SU-DHL-6 (cell line): ENCODE measurements around the gene ZHX3.

Experiments used
- H2AFZ ChIP-seq: fragments of 200-600 bp; sonication (generic); 2 replicates; pipeline ENCODE4 v1.6.1; 2014; ENCODE audit warnings: low read depth, mild to moderate bottlenecking, moderate library complexity, mixed read lengths, antibody characterized with exemption, low read length; ENCODE audit not compliant: severe bottlenecking
- H3F3A ChIP-seq: fragments of 200-600 bp; shearing (Covaris generic); 2 replicates; pipeline ENCODE4 v1.6.0; 2016; ENCODE audit warnings: antibody characterized with exemption, mild to moderate bottlenecking; ENCODE audit not compliant: insufficient read depth
- H3K27ac ChIP-seq: fragments of 200-600 bp; sonication (generic); 2 replicates; pipeline ENCODE4 v1.5.1; 2016; ENCODE audit warnings: low read depth, mild to moderate bottlenecking, low read length, moderate library complexity, mixed read lengths
- H3K27me3 ChIP-seq: fragments of 200-600 bp; sonication (generic), shearing (Covaris generic); 2 replicates; pipeline ENCODE4 v1.6.0; 2014; ENCODE audit warnings: mild to moderate bottlenecking, low read length
- H3K36me3 ChIP-seq: fragments of 200-600 bp; sonication (generic); 2 replicates; pipeline ENCODE4 v1.6.1; 2014; ENCODE audit warnings: mild to moderate bottlenecking, low read length, mixed read lengths
- H3K4me2 ChIP-seq: fragments of 300-600, 200-600 bp; shearing (Covaris generic), sonication (generic); 2 replicates; pipeline ENCODE4 v1.6.0; 2014; ENCODE audit warnings: low read length, low read depth, mild to moderate bottlenecking; ENCODE audit not compliant: poor library complexity, severe bottlenecking
- H3K4me3 ChIP-seq: fragments of 200-600 bp; sonication (generic); 2 replicates; pipeline ENCODE4 v1.5.1; 2014; ENCODE audit warnings: antibody characterized with exemption, low read length, mild to moderate bottlenecking, mixed read lengths; ENCODE audit not compliant: insufficient read depth, poor library complexity, severe bottlenecking
- H3K79me2 ChIP-seq: fragments of 200-600 bp; sonication (generic); 2 replicates; pipeline ENCODE4 v1.6.1; 2014; ENCODE audit warnings: mild to moderate bottlenecking, low read length, moderate library complexity; ENCODE audit not compliant: insufficient read depth
- H3K9ac ChIP-seq: fragments of 200-600 bp; sonication (generic); 2 replicates; pipeline ENCODE4 v1.7.0; 2014; ENCODE audit warnings: mild to moderate bottlenecking, low read length
- H3K9me2 ChIP-seq: fragments of 200-600 bp; sonication (generic); replicated peaks from 2 replicates; pipeline ENCODE4 v1.6.1; 2014; ENCODE audit warnings: low read length; ENCODE audit not compliant: insufficient read depth
- H3K9me3 ChIP-seq: fragments of 200-600 bp; sonication (generic); 2 replicates; pipeline ENCODE4 v1.6.1; 2014; ENCODE audit warnings: low read length, mixed read lengths; ENCODE audit not compliant: insufficient read depth
- H4K20me1 ChIP-seq: fragments of 200-600 bp; sonication (generic); 2 replicates; pipeline ENCODE4 v1.6.1; 2014; ENCODE audit warnings: low read depth, mild to moderate bottlenecking, antibody characterized with exemption, low read length, moderate library complexity, mixed read lengths
- CTCF ChIP-seq: fragments of 200-600 bp; sonication (generic); IDR thresholded peaks from one replicate; pipeline ENCODE4 v1.5.1; 2017; ENCODE audit warnings: antibody characterized with exemption, mild to moderate bottlenecking, low read length, moderate library complexity; ENCODE audit not compliant: insufficient read depth, poor library complexity, severe bottlenecking
- EZH2phosphoT487 ChIP-seq: fragments of 200-600 bp; sonication (generic), shearing (Covaris generic); conservative IDR thresholded peaks from 2 replicates; pipeline ENCODE4 v1.6.1; 2018; ENCODE audit warnings: mild to moderate bottlenecking, antibody characterized with exemption, low read length, moderate library complexity, mixed read lengths

ZHX3 gene

DNA sequence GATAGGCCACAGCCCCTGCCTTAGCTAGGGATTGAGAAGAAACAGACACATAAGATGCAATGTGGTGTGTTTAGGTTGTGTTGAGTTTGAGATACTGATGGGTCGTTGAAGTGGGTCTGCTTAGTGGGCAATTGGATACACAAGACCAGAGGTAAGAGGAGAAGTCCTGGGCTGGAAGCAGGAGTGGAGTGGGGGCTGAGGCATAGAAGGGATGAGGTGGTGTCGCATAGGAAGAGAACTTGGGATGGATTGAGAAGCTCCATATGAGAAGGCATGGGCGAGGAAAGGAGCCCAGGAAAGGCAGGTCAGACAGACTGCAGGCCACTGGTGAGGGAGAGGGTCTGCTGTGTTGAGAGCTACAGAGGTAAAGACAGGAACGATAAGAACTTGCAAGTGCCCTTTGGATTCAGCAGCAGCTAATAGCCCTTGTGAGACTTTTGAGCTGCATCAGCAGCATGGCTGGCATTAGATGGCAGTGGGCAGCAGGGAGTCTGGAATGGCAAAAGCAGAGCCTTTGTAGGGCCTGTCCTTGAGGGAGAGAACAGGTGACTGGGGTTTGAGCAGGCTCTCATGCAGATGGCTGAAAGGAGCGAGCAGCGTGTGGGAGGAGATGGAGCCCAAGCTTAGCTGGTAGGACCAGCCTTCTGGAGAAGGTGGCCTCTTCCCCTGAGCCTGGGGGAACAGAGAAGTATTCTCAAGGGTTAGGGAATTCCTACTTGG is 147.0 kb downstream of the ZHX3 start:
- no peaks in the 10 kb centered on the region for H3K9me3 ChIP-seq
- no peaks in the 10 kb centered on the region for H4K20me1 ChIP-seq

GRCh38 chr20:41169791-41170351 is 147.7 kb downstream of the ZHX3 start:
- Histone ChIP-seq H3F3A (no peaks in the 10 kb centered on the region), H3K4me3 (no peak overlapping the region), H3K27me3 (no peaks in the 10 kb centered on the region), H3K4me2 (no peak overlapping the region), H2AFZ (no peak overlapping the region), H3K9me3 (no peaks in the 10 kb centered on the region), H3K9me2 (no peaks in the 10 kb centered on the region), H3K79me2 (no peaks in the 10 kb centered on the region), H4K20me1 (no peaks in the 10 kb centered on the region), H3K27ac (no peak overlapping the region), H3K9ac (no peak overlapping the region), H3K36me3 (no peaks in the 10 kb centered on the region)
- TF ChIP-seq CTCF = no peak
- no peak for TF ChIP-seq EZH2phosphoT487

More for the DNA sequence above, 147.0 kb downstream of the ZHX3 start:
- Histone ChIP-seq H3K9me2 (no peaks in the 10 kb centered on the region), H3K27me3 (no peaks in the 10 kb centered on the region), H3K9ac (no peak overlapping the region), H3K4me3 (no peak overlapping the region), H3K27ac (no peak overlapping the region), H3K4me2 (no peak overlapping the region), H3K36me3 (no peaks in the 10 kb centered on the region), H2AFZ (no peak overlapping the region), H3K79me2 (no peaks in the 10 kb centered on the region), H3F3A (no peaks in the 10 kb centered on the region)
- TF ChIP-seq EZH2phosphoT487 (no peak), CTCF (no peak)

GRCh38 chr20:41169162-41169690 is 148.3 kb downstream of the ZHX3 start:
- no peaks in the 10 kb centered on the region for H3K79me2 ChIP-seq
- H3K4me3 ChIP-seq = no peak overlapping the region
- no peaks in the 10 kb centered on the region for H3K27me3 ChIP-seq
- H3K36me3 ChIP-seq = no peaks in the 10 kb centered on the region
- no peak overlapping the region for H2AFZ ChIP-seq
- no peak overlapping the region for H3K27ac ChIP-seq
- H3K4me2 ChIP-seq = no peak overlapping the region
- TF ChIP-seq EZH2phosphoT487 (no peak), CTCF (no peak)
- no peaks in the 10 kb centered on the region for H3K9me2 ChIP-seq
- H4K20me1 ChIP-seq = no peaks in the 10 kb centered on the region
- H3K9me3 ChIP-seq = no peaks in the 10 kb centered on the region
- H3F3A ChIP-seq = no peaks in the 10 kb centered on the region
- no peak overlapping the region for H3K9ac ChIP-seq
